Natural killer cell (primary cell): ENCODE measurements around the gene SC5D. TPM values are rescaled to one million over a fixed set of nuclear protein-coding genes. Genes with fewer than 3 reads are reported as not detected.

Experiments
- ATAC-seq, 3 donors: fragments of 150-1000 bp in 2 of 3; fragments of 200-7000 bp in 1 of 3; cut with Tn5 transposase; 1 replicate in 1 of 3; 2 replicates in 2 of 3; pipeline ENCODE4 v1.10.0; 2021; ENCODE audit warnings: mild to moderate bottlenecking in 2 of 3, moderate library complexity in 2 of 3
- DNase-seq, 2 donors: peaks; one replicate each; pipeline versions ENCODE4 v3.0.0 to v3.0.0-alpha.2; 2013 to 2021; ENCODE audit warnings: mixed read lengths in 1 of 2
- H3K27ac ChIP-seq: one replicate; pipeline ENCODE4 v1.5.1; 2013; ENCODE audit warnings: mild to moderate bottlenecking, low read length
- H3K27me3 ChIP-seq: one replicate; pipeline ENCODE4 v1.6.1; 2013; ENCODE audit warnings: low read length; ENCODE audit not compliant: control insufficient read depth, insufficient read depth
- H3K36me3 ChIP-seq: one replicate; pipeline ENCODE4 v1.6.1; 2013; ENCODE audit warnings: low read length; ENCODE audit not compliant: control insufficient read depth, insufficient read depth
- H3K4me1 ChIP-seq: one replicate; pipeline ENCODE4 v1.6.1; 2013; ENCODE audit warnings: low read length; ENCODE audit not compliant: control insufficient read depth, insufficient read depth
- H3K4me3 ChIP-seq: one replicate; pipeline ENCODE4 v1.5.1; 2013; ENCODE audit warnings: low read length
- H3K9me3 ChIP-seq: one replicate; pipeline ENCODE4 v1.6.1; 2013; ENCODE audit warnings: low read length; ENCODE audit not compliant: control insufficient read depth, insufficient read depth
- H3K27ac Mint-ChIP-seq, 2 donors: one replicate each; pipeline ENCODE4 v1.8.0; 2022; ENCODE audit warnings: mild to moderate bottlenecking in 2 of 2, mixed read lengths in 2 of 2, moderate library complexity in 1 of 2
- H3K27me3 Mint-ChIP-seq, 2 donors: one replicate each; pipeline ENCODE4 v1.8.0; 2022; ENCODE audit warnings: low read depth in 2 of 2, mixed read lengths in 2 of 2
- H3K36me3 Mint-ChIP-seq: one replicate; pipeline ENCODE4 v1.8.0; 2022; ENCODE audit warnings: mixed read lengths
- H3K4me1 Mint-ChIP-seq, 2 donors: one replicate each; pipeline ENCODE4 v1.8.0; 2022; ENCODE audit warnings: mixed read lengths in 2 of 2
- H3K4me3 Mint-ChIP-seq: one replicate; pipeline ENCODE4 v1.8.0; 2022; ENCODE audit warnings: mild to moderate bottlenecking, moderate library complexity, mixed read lengths
- H3K9me3 Mint-ChIP-seq, 2 donors: one replicate each; pipeline ENCODE4 v1.8.0; 2022; ENCODE audit warnings: mixed read lengths in 2 of 2
- CTCF ChIP-seq: fragments of 200-600 bp; IDR thresholded peaks from one replicate; pipeline ENCODE4 v1.8.0; 2022; ENCODE audit warnings: antibody characterized with exemption
- WGBS: methylation state at CpG from one replicate; pipeline ENCODE4 v1.1.7; 2013; ENCODE audit warnings: missing lambda C conversion rate; ENCODE audit not compliant: insufficient coverage; 5-methylcytosine and 5-hydroxymethylcytosine counted together
- intact Hi-C: fragments of 100-400 bp; cut with micrococcal nuclease; formaldehyde crosslinking; loops from one replicate; pipeline ENCODE4 v1.14.2; 2022
- total RNA-seq, 4 donors: library from RNA; stranded (reverse); fragments of 120-200 nt in 1 of 4; gene quantifications; one replicate each; pipeline versions ENCODE4 v1.2.3 to v1.2.4, GENCODE V29; 2013 to 2022

SC5D gene, protein sequence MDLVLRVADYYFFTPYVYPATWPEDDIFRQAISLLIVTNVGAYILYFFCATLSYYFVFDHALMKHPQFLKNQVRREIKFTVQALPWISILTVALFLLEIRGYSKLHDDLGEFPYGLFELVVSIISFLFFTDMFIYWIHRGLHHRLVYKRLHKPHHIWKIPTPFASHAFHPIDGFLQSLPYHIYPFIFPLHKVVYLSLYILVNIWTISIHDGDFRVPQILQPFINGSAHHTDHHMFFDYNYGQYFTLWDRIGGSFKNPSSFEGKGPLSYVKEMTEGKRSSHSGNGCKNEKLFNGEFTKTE
- total RNA-seq, result 10 to 100 TPM; 17.2 to 18.6 (median 17.2) TPM
- total RNA-seq (2013), result 20.0 TPM

- peak; percentile 95 to 98 for DNase-seq
- intact Hi-C loops, result loop anchor here (2.0 kb wide), 1 partner anchor 160 kb away; the partner anchor contains the start of genes SORL1 and SORL1-AS1
- Histone ChIP-seq H3K27ac (peak within 1 kb of the TSS; percentile 89), H3K4me3 (peak within 1 kb of the TSS; percentile 63), H3K27me3 (no peaks in the 10 kb centered on the region), H3K9me3 (no peaks in the 10 kb centered on the region), H3K4me1 (peaks cover 10% of the 10 kb centered on the region), H3K36me3 (no peaks in the 10 kb centered on the region)
- H3K36me3 Mint-ChIP-seq, result no peaks in the 10 kb centered on the region
- no peaks in the 10 kb centered on the region for H3K27me3 Mint-ChIP-seq
- no peak for TF ChIP-seq CTCF
- peaks cover 32 to 42% of the 10 kb centered on the region in 2 donors for H3K4me1 Mint-ChIP-seq
- ATAC-seq, result peak; percentile 92 to 98 (median 95)
- H3K27ac Mint-ChIP-seq, result peak within 1 kb of the TSS; percentile 96 to 99
- H3K9me3 Mint-ChIP-seq, result no peaks in the 10 kb centered on the region
- WGBS, result under 1% methylated on average over 75 of the region's 75 CpGs
- peak within 1 kb of the TSS; percentile 97 for H3K4me3 Mint-ChIP-seq
These were observed at the start of gene SC5D for GRCh38 chr11:121292495-121293287. Gene SC5D (plus strand): TSS chr11:121292771. CDS start chr11:121303376, 10,605 bp downstream.

DNA sequence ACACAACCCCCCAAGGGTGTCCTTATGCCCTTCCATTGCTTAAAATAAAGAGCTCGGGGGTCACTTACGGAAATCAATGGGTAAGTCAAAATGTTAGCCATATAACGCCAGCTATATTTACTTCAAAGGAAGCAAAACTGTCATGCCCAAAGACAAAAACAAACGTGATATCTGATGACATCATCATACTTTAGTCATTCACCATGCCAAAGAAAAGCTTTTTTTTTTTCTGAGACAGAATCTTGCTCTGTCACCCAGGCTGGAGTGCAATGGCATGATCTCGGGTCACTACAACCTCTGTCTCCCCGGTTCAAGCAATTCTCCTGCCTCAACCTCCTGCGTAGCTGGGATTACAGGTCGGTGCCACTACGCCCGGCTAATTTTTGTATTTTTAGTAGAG is 47.7 kb upstream of the SC5D start:
- TF ChIP-seq CTCF, result no peak
- no peak overlapping the region for H3K4me3 ChIP-seq
- WGBS, result 86% methylated on average over 10 of the region's 10 CpGs
- Mint-ChIP-seq H3K9me3 (no peaks in the 10 kb centered on the region), H3K27ac (no peak overlapping the region), H3K4me1 (peaks cover 0 to 4% of the 10 kb centered on the region in 2 donors), H3K27me3 (peaks cover 9 to 12% of the 10 kb centered on the region in 2 donors), H3K4me3 (no peak overlapping the region), H3K36me3 (no peaks in the 10 kb centered on the region)
- DNase-seq (no peak), ATAC-seq (no peak)
- no peaks in the 10 kb centered on the region for H3K4me1 ChIP-seq
- H3K9me3 ChIP-seq, result no peaks in the 10 kb centered on the region
- no peaks in the 10 kb centered on the region for H3K36me3 ChIP-seq
- no peaks in the 10 kb centered on the region for H3K27me3 ChIP-seq
- H3K27ac ChIP-seq, result no peak overlapping the region
- intact Hi-C loops, result no loop called here

DNA sequence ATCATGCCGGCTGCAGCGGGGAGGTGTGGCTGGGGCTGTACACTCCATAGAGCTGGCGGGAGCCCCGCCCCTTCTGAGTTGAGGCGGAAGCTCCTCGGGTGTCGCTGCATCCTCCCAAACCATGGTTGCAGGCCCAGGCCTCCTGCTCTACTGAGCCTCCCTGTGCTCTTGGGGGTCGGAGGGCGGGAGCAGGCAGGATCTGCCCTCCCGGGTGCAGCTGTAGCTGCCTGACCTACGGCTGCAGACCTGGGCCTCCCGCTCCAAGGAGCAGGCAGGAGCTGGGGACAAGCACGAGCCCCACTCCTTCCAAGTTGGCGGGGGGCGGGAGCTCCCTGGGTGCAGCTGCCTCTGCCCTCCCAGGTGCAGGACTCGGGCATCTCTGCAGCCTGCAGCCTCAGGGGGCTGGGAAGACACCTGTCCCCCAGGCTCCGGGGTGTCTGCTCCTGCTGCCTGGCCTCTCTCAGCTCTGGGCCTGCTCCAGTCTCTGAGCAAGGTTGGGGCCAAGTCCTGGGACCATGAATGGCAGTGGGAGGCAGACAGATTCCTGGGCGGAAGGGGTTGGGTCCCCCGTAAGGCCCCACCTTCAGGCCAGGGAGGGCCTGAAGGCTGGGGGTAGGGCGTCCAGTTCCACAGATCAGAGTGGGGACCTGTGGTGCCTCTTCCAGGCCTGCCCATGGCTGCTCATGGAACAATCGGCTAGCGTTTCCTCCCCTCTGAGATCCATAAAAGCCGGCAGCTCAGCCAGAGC is 46.4 kb upstream of the SC5D start:
- DNase-seq, result no peak
- no peaks in the 10 kb centered on the region for H3K36me3 ChIP-seq
- no peak overlapping the region for H3K4me3 ChIP-seq
- no peaks in the 10 kb centered on the region for H3K27me3 ChIP-seq
- Mint-ChIP-seq H3K27ac (no peak overlapping the region), H3K4me1 (peaks cover 0 to 4% of the 10 kb centered on the region in 2 donors), H3K36me3 (no peaks in the 10 kb centered on the region), H3K4me3 (no peak overlapping the region), H3K9me3 (no peaks in the 10 kb centered on the region), H3K27me3 (peaks cover 9 to 17% of the 10 kb centered on the region in 2 donors)
- no peak overlapping the region for H3K27ac ChIP-seq
- ATAC-seq, result peak in 1 of 3 donors; percentile 17
- intact Hi-C loops, result no loop called here
- no peaks in the 10 kb centered on the region for H3K9me3 ChIP-seq
- H3K4me1 ChIP-seq, result no peaks in the 10 kb centered on the region
- WGBS, result 92% methylated on average over 23 of the region's 23 CpGs
- no peak for TF ChIP-seq CTCF
